ENCODE data around the gene MICAL3. TPM values are rescaled to one million over a fixed set of nuclear protein-coding genes. Genes with fewer than 3 reads are reported as not detected.
A peak's percentile ranks its signal among the peaks of the same experiment; 100 is the strongest.

The MICAL3 gene
- polyA plus RNA-seq, 2 of the 4 experiments (the other 2 are of a cell fraction): 20.5 to 30.1 TPM

GRCh38 chr22:17957204-17957603, 67.2 kb downstream of the MICAL3 start:
- H3K9me3 ChIP-seq: no peaks in the 10 kb centered on the region
- ChIA-PET CTCF (interaction anchor here (0.6 to 1.5 kb wide), 3 partner anchors 119 to 127 kb away, joined by 4 to 6 read pairs (median 5); partner anchors contain the start of gene PEX26), POLR2A (no interaction called here)
- H3K27ac ChIP-seq: no peak overlapping the region
- no peak for DNase-seq (ENCODE audit: low read depth in 1 of 2, low spot score in 1 of 2)
- peaks cover 30% of the 10 kb centered on the region for H3K4me1 ChIP-seq
- H3K4me3 ChIP-seq: no peak overlapping the region
- TF ChIP-seq RNF2 (IDR thresholded peaks at IDR 0.05; ENCODE audit: borderline replicate concordance, low read depth) (no peak), EP300 (IDR thresholded peaks at IDR 0.05) (no peak), TP53 (CRISPR knock-in tag; IDR thresholded peaks at IDR 0.05) (no peak), RARB (CRISPR knock-in tag; IDR thresholded peaks at IDR 0.05) (no peak), SMC3 (IDR thresholded peaks at IDR 0.05) (no peak), CHD4 (IDR thresholded peaks at IDR 0.05; ENCODE audit: borderline replicate concordance) (no peak), BHLHE40 (IDR thresholded peaks at IDR 0.05; ENCODE audit: low read depth, low read length) (no peak), FOSL2 (IDR thresholded peaks at IDR 0.05) (no peak), FOSL2 (CRISPR knock-in tag; IDR thresholded peaks at IDR 0.05) (no peak)
- no peak for ATAC-seq
- no peak overlapping the region for H3K4me2 ChIP-seq
- FAIRE-seq: no peak
- WGBS (ENCODE audit: missing lambda C conversion rate): 96% methylated on average over 7 of the region's 7 CpGs

- FAIRE-seq: no peak
- 93% methylated on average over 9 of the region's 9 CpGs for WGBS (ENCODE audit: missing lambda C conversion rate)
- CTCF ChIA-PET: interaction anchor here (1.2 kb wide), 1 partner anchor 119 kb away, joined by 5 read pairs; no protein-coding TSS in a partner anchor
- H3K27ac ChIP-seq: no peak overlapping the region
- ATAC-seq: no peak
- H3K4me1 ChIP-seq: peaks cover 35% of the 10 kb centered on the region
- no peaks in the 10 kb centered on the region for H3K9me3 ChIP-seq
- DNase-seq (ENCODE audit: low read depth in 1 of 2, low spot score in 1 of 2): no peak
- TF ChIP-seq ZFP36 (IDR thresholded peaks at IDR 0.05; ENCODE audit: borderline replicate concordance, partially characterized antibody) (no peak), EHMT2 (IDR thresholded peaks at IDR 0.05; ENCODE audit: low read depth) (no peak), ZNF302 (CRISPR knock-in tag; IDR thresholded peaks at IDR 0.05) (no peak), GATA3 (IDR thresholded peaks at IDR 0.05; ENCODE audit: borderline replicate concordance) (no peak), HOXB13 (CRISPR knock-in tag; IDR thresholded peaks at IDR 0.05; ENCODE audit: low read depth) (no peak), MAZ (IDR thresholded peaks at IDR 0.05; ENCODE audit: borderline replicate concordance, low read depth, low read length) (no peak), RAD21 (conservative IDR thresholded peaks at IDR 0.05 in 1 of 2, IDR thresholded peaks at IDR 0.05 in 1 of 2) (no peak), RFX5 (IDR thresholded peaks at IDR 0.05) (no peak), ATOH8 (CRISPR knock-in tag; IDR thresholded peaks at IDR 0.05; ENCODE audit: low read depth) (no peak), NPAS2 (CRISPR knock-in tag; IDR thresholded peaks at IDR 0.05; ENCODE audit: borderline replicate concordance) (no peak), BHLHE40 (IDR thresholded peaks at IDR 0.05; ENCODE audit: low read depth, low read length) (no peak), MAFK (IDR thresholded peaks at IDR 0.05; ENCODE audit: partially characterized antibody) (no peak), FOSB (CRISPR knock-in tag; IDR thresholded peaks at IDR 0.05) (no peak), JUN (IDR thresholded peaks at IDR 0.05) (no peak)
- H3K4me3 ChIP-seq: no peak overlapping the region
- H3K4me2 ChIP-seq: no peak overlapping the region
- POLR2A ChIA-PET: no interaction called here
Measured at GRCh38 chr22:17956630-17957029, 67.7 kb downstream of the MICAL3 start.

GRCh38 chr22:17955590-17956379, 68.6 kb downstream of the MICAL3 start:
- H3K4me3 ChIP-seq: no peak overlapping the region
- 89% methylated on average over 8 of the region's 8 CpGs for WGBS (ENCODE audit: missing lambda C conversion rate)
- TF ChIP-seq MYC (IDR thresholded peaks at IDR 0.05; ENCODE audit: borderline replicate concordance, low read length) (no peak), ELK1 (IDR thresholded peaks at IDR 0.05; ENCODE audit: low read depth, low read length) (no peak), HES2 (IDR thresholded peaks at IDR 0.05) (no peak), TP53 (CRISPR knock-in tag; IDR thresholded peaks at IDR 0.05) (no peak), KDM1A (IDR thresholded peaks at IDR 0.05; ENCODE audit: low read depth) (no peak), POLR2A (IDR thresholded peaks at IDR 0.05; ENCODE audit: low read length) (no peak), EHMT2 (IDR thresholded peaks at IDR 0.05; ENCODE audit: low read depth) (no peak)
- ChIA-PET CTCF (interaction anchor here (0.5 to 1.6 kb wide), 3 partner anchors 120 to 206 kb away, joined by 3 to 7 read pairs (median 5); no protein-coding TSS in a partner anchor), POLR2A (no interaction called here)
- no peak for FAIRE-seq
- H3K4me1 ChIP-seq: peaks cover 42% of the 10 kb centered on the region
- no peaks in the 10 kb centered on the region for H3K9me3 ChIP-seq
- H3K27ac ChIP-seq: peak overlapping the region; percentile 70 to 72; a peak in 4 of 6 replicates
- H3K4me2 ChIP-seq: peak overlapping the region; percentile 72; the same call in 1 of the 3 replicates
- DNase-seq (ENCODE audit: low read depth in 1 of 2, low spot score in 1 of 2): no peak
- ATAC-seq: no peak
